ENCODE results near the gene PYHIN1.

DNA sequence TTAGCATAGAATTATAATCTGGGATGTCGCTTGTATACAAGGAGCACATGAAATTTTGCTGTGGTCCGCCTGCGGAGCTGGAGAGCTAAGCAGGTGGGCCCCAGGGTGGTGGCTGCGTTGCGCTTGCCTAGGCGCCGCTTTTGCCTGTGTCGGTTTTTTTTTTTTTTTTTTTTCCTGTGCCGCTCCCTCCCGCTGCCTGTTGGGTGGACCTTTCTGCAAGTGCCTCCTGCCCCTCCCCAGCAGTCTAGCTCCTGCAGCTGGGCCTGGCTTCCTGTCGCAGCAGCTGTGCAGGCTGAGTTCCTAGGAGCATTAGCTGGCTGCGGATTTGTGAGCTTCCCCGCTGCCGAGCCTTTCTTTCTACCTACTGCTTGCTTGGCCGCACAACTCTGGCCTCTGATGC, 20.6 kb downstream of the PYHIN1 start:
- TF ChIP-seq, protein P1, sequence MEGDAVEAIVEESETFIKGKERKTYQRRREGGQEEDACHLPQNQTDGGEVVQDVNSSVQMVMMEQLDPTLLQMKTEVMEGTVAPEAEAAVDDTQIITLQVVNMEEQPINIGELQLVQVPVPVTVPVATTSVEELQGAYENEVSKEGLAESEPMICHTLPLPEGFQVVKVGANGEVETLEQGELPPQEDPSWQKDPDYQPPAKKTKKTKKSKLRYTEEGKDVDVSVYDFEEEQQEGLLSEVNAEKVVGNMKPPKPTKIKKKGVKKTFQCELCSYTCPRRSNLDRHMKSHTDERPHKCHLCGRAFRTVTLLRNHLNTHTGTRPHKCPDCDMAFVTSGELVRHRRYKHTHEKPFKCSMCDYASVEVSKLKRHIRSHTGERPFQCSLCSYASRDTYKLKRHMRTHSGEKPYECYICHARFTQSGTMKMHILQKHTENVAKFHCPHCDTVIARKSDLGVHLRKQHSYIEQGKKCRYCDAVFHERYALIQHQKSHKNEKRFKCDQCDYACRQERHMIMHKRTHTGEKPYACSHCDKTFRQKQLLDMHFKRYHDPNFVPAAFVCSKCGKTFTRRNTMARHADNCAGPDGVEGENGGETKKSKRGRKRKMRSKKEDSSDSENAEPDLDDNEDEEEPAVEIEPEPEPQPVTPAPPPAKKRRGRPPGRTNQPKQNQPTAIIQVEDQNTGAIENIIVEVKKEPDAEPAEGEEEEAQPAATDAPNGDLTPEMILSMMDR (IDR thresholded peaks at IDR 0.05) = no peak
- no peak for TF ChIP-seq POLR2AphosphoS5 (IDR thresholded peaks at IDR 0.05)
- TF ChIP-seq EP300 (IDR thresholded peaks at IDR 0.05) = no peak
- no peak for TF ChIP-seq POLR2A (IDR thresholded peaks at IDR 0.05)

Data from gastroesophageal sphincter (tissue), 3 donors.